Umbilical cord (tissue), 2 donors: Measurements from ENCODE around the gene DAB2IP. TPM values are rescaled to one million over a fixed set of nuclear protein-coding genes. Genes with fewer than 3 reads are reported as not detected.
"Not testable (repeated sequence)": the region's sequence is repeated elsewhere in the genome, so short reads cannot be mapped to it uniquely, and the experiment has no call there.

Source experiments
- DNase-seq: peaks from one replicate; pipeline ENCODE4 v3.0.0-alpha.2; 2015; ENCODE audit warnings: low spot score
- total RNA-seq: library from RNA; depleted of rRNA; stranded (reverse); fragments of >200 nt; gene quantifications from one replicate; pipeline ENCODE4 v1.2.3, GENCODE V29; 2014; ENCODE audit warnings: low replicate concordance; ENCODE audit not compliant: insufficient read depth

The DAB2IP gene
- 60.9 TPM for total RNA-seq

- peak; percentile 85 for DNase-seq
Observed at GRCh38 chr9:121651295-121652020, at the start of gene DAB2IP. Gene DAB2IP, plus strand, starts transcription at chr9:121651634. Its CDS starts 142 bp downstream, at chr9:121651776.

- DNase-seq, result no peak
Observed at GRCh38 chr9:121603028-121603427, 48.4 kb upstream of the DAB2IP start.

GRCh38 chr9:121604242-121604641 is 47.2 kb upstream of the DAB2IP start:
- DNase-seq, result no peak

GRCh38 chr9:121604654-121605053 is 46.8 kb upstream of the DAB2IP start:
- DNase-seq, result no peak

GRCh38 chr9:121607434-121608167 is 43.8 kb upstream of the DAB2IP start:
- DNase-seq, result peak; percentile 83

- DNase-seq, result no peak
Observed at GRCh38 chr9:121608168-121608853, 43.1 kb upstream of the DAB2IP start.

GRCh38 chr9:121609822-121610637 is 41.4 kb upstream of the DAB2IP start:
- no peak for DNase-seq

GRCh38 chr9:121610638-121610953 is 40.8 kb upstream of the DAB2IP start:
- no peak for DNase-seq

GRCh38 chr9:121612511-121612998 is 38.9 kb upstream of the DAB2IP start:
- peak; percentile 59 for DNase-seq

GRCh38 chr9:121613009-121613752 is 38.3 kb upstream of the DAB2IP start:
- DNase-seq, result no peak

GRCh38 chr9:121616123-121616755 is 35.2 kb upstream of the DAB2IP start:
- no peak for DNase-seq

- DNase-seq, result no peak
Observed at GRCh38 chr9:121618504-121618903, 32.9 kb upstream of the DAB2IP start.

- DNase-seq, result not testable (repeated sequence)
Observed at GRCh38 chr9:121618910-121619309, 32.5 kb upstream of the DAB2IP start.

- no peak for DNase-seq
Observed at GRCh38 chr9:121619545-121620324, 31.7 kb upstream of the DAB2IP start.

- no peak for DNase-seq
Observed at GRCh38 chr9:121620325-121620673, 31.1 kb upstream of the DAB2IP start.

- no peak for DNase-seq
Observed at GRCh38 chr9:121620777-121621449, 30.5 kb upstream of the DAB2IP start.

- DNase-seq, result no peak
Observed at GRCh38 chr9:121622387-121623203, 28.8 kb upstream of the DAB2IP start.

- DNase-seq, result not testable (repeated sequence)
Observed at GRCh38 chr9:121623430-121623829, 28.0 kb upstream of the DAB2IP start.
